CD4-positive, alpha-beta memory T cell (primary cell): ENCODE results near the gene MED27. TPM values are rescaled to one million over a fixed set of nuclear protein-coding genes. Genes with fewer than 3 reads are reported as not detected.
A peak's percentile ranks its signal among the peaks of the same experiment; 100 is the strongest.
"Not testable (repeated sequence)": the region's sequence is repeated elsewhere in the genome, so short reads cannot be mapped to it uniquely, and the experiment has no call there.

Experiments
- CTCF ChIA-PET: fragments of 350-600 bp; sonication (Branson Sonifier 250); formaldehyde crosslinking; loops from one replicate; lab custom pipeline; 2021; ENCODE audit warnings: inconsistent platforms; ENCODE audit not compliant: partially characterized antibody; lab: Charles Lee
- POLR2A ChIA-PET: fragments of 350-600 bp; sonication (Branson Sonifier 250); formaldehyde crosslinking; loops from one replicate; lab custom pipeline; 2021; ENCODE audit not compliant: partially characterized antibody; lab: Charles Lee
- DNase-seq, 5 donors: peaks; one replicate each; pipeline versions ENCODE4 v3.0.0 to v3.0.0-alpha.2; 2020 to 2022; ENCODE audit warnings: mixed read lengths in 1 of 5
- H3K27ac ChIP-seq: one replicate; pipeline ENCODE4 v1.7.0; 2013; ENCODE audit warnings: low read depth, low read length
- H3K27me3 ChIP-seq: 2 replicates; pipeline ENCODE4 v1.7.0; 2013; ENCODE audit warnings: mild to moderate bottlenecking, low read length, moderate library complexity; ENCODE audit not compliant: insufficient read depth
- H3K36me3 ChIP-seq: 2 replicates; pipeline ENCODE4 v1.7.0; 2013; ENCODE audit warnings: mild to moderate bottlenecking, low read length, moderate library complexity; ENCODE audit not compliant: insufficient read depth
- H3K4me1 ChIP-seq: 2 replicates; pipeline ENCODE4 v1.7.0; 2013; ENCODE audit warnings: mild to moderate bottlenecking, low read length, moderate library complexity; ENCODE audit not compliant: insufficient read depth
- H3K4me3 ChIP-seq, 2 donors: one replicate each; pipeline ENCODE4 v1.7.0; 2013; ENCODE audit warnings: low read length in 2 of 2, mild to moderate bottlenecking in 1 of 2
- H3K9me3 ChIP-seq, 2 donors: one replicate each; pipeline ENCODE4 v1.7.0; 2013; ENCODE audit warnings: low read length in 2 of 2, control low read depth in 1 of 2; ENCODE audit not compliant: control insufficient read depth in 1 of 2
- H3K27ac Mint-ChIP-seq, 7 donors: one replicate each; pipeline ENCODE4 v1.8.0; 2020 to 2021; ENCODE audit warnings: mixed read lengths in 7 of 7, mild to moderate bottlenecking in 6 of 7, inconsistent platforms in 3 of 7, moderate library complexity in 3 of 7
- H3K27me3 Mint-ChIP-seq, 2 donors: one replicate each; pipeline ENCODE4 v1.8.0; 2020 to 2021; ENCODE audit warnings: mixed read lengths in 2 of 2
- H3K36me3 Mint-ChIP-seq, 2 donors: one replicate each; pipeline ENCODE4 v1.8.0; 2020 to 2021; ENCODE audit warnings: mixed read lengths in 2 of 2, inconsistent platforms in 1 of 2, mild to moderate bottlenecking in 1 of 2
- H3K4me1 Mint-ChIP-seq, 4 donors: one replicate each; pipeline ENCODE4 v1.8.0; 2020 to 2021; ENCODE audit warnings: mixed read lengths in 4 of 4, mild to moderate bottlenecking in 1 of 4
- H3K4me3 Mint-ChIP-seq, 8 donors: one replicate each; pipeline ENCODE4 v1.8.0; 2020 to 2021; ENCODE audit warnings: mixed read lengths in 8 of 8, mild to moderate bottlenecking in 7 of 8, moderate library complexity in 6 of 8, inconsistent platforms in 3 of 8
- H3K9me3 Mint-ChIP-seq, 8 donors: one replicate each; pipeline ENCODE4 v1.8.0; 2020 to 2021; ENCODE audit warnings: mixed read lengths in 8 of 8, mild to moderate bottlenecking in 5 of 8, inconsistent platforms in 3 of 8, moderate library complexity in 1 of 8
- intact Hi-C: fragments of 100-400 bp; cut with micrococcal nuclease; formaldehyde crosslinking; loops from one replicate; pipeline ENCODE4 v1.15.1; 2023
- polyA plus RNA-seq, 2 donors: library from polyadenylated mRNA; unstranded; fragments of 300-500 nt; fragmentation: Illumina TruSeq; gene quantifications; one replicate each; pipeline ENCODE4 v1.2.3, GENCODE V29; 2021
- total RNA-seq, 2 experiments: library from RNA; stranded (reverse); gene quantifications; one replicate each; pipeline ENCODE4 v1.2.3, GENCODE V29; 2021

MED27 gene
- total and polyA plus RNA-seq, 4 experiments from 2014 or later = 15.6 to 57.7 (median 29.3) TPM

GRCh38 chr9:132066511-132066910 lies 13.2 kb downstream of the MED27 start:
- DNase-seq = no peak
- no peak overlapping the region for H3K4me3 ChIP-seq
- ChIA-PET POLR2A (no interaction called here), CTCF (no interaction called here)
- no peaks in the 10 kb centered on the region for H3K9me3 Mint-ChIP-seq
- intact Hi-C loops = no loop called here
- no peak overlapping the region for H3K27ac Mint-ChIP-seq
- no peaks in the 10 kb centered on the region for H3K9me3 ChIP-seq
- no peak overlapping the region for H3K4me3 Mint-ChIP-seq
- peaks cover 45 to 48% of the 10 kb centered on the region in 2 donors for H3K36me3 Mint-ChIP-seq
- no peaks in the 10 kb centered on the region for H3K27me3 Mint-ChIP-seq
- no peaks in the 10 kb centered on the region for H3K4me1 ChIP-seq
- H3K36me3 ChIP-seq = peaks cover 18% of the 10 kb centered on the region
- H3K27me3 ChIP-seq = no peaks in the 10 kb centered on the region
- no peak overlapping the region for H3K27ac ChIP-seq
- peaks cover 16 to 50% (median 25%) of the 10 kb centered on the region in 4 donors for H3K4me1 Mint-ChIP-seq

- intact Hi-C loops = no loop called here
- peaks cover 14% of the 10 kb centered on the region for H3K36me3 ChIP-seq
- no peak overlapping the region for H3K4me3 Mint-ChIP-seq
- no peak overlapping the region for H3K27ac Mint-ChIP-seq
- H3K9me3 Mint-ChIP-seq = no peaks in the 10 kb centered on the region
- POLR2A ChIA-PET = no interaction called here
- H3K27ac ChIP-seq = no peak overlapping the region
- no peaks in the 10 kb centered on the region for H3K4me1 ChIP-seq
- no peaks in the 10 kb centered on the region for H3K9me3 ChIP-seq
- no peaks in the 10 kb centered on the region for H3K27me3 Mint-ChIP-seq
- peaks cover 41 to 45% of the 10 kb centered on the region in 2 donors for H3K36me3 Mint-ChIP-seq
- no peak for DNase-seq
- no peak overlapping the region for H3K4me3 ChIP-seq
- peaks cover 12 to 46% (median 21%) of the 10 kb centered on the region in 4 donors for H3K4me1 Mint-ChIP-seq
- CTCF ChIA-PET = no interaction called here
- H3K27me3 ChIP-seq = no peaks in the 10 kb centered on the region
Measured at GRCh38 chr9:132066057-132066456, 13.6 kb downstream of the MED27 start.

GRCh38 chr9:132063281-132063680 lies 16.4 kb downstream of the MED27 start:
- Mint-ChIP-seq H3K4me1 (peaks cover 5 to 28% (median 12%) of the 10 kb centered on the region in 4 donors), H3K4me3 (no peak overlapping the region), H3K9me3 (peaks cover 0 to 7% (median 6%) of the 10 kb centered on the region in 8 donors), H3K27me3 (no peaks in the 10 kb centered on the region), H3K36me3 (peaks cover 43 to 56% of the 10 kb centered on the region in 2 donors), H3K27ac (no peak overlapping the region)
- Histone ChIP-seq H3K9me3 (no peaks in the 10 kb centered on the region), H3K27me3 (no peaks in the 10 kb centered on the region), H3K27ac (no peak overlapping the region), H3K4me1 (no peaks in the 10 kb centered on the region), H3K36me3 (peaks cover 5% of the 10 kb centered on the region), H3K4me3 (no peak overlapping the region)
- ChIA-PET CTCF (no interaction called here), POLR2A (interaction anchor here (1.1 kb wide), 1 partner anchor 13 kb away, joined by 4 read pairs; no protein-coding TSS in a partner anchor)
- intact Hi-C loops = no loop called here
- no peak for DNase-seq

- no peak overlapping the region for H3K27ac ChIP-seq
- Mint-ChIP-seq H3K36me3 (peaks cover 44 to 57% of the 10 kb centered on the region in 2 donors), H3K4me1 (peaks cover 3 to 28% (median 9%) of the 10 kb centered on the region in 4 donors), H3K27ac (no peak overlapping the region), H3K27me3 (no peaks in the 10 kb centered on the region), H3K9me3 (peaks cover 0 to 11% (median 6%) of the 10 kb centered on the region in 8 donors), H3K4me3 (no peak overlapping the region)
- no peak for DNase-seq
- ChIA-PET POLR2A (interaction anchor here (1.1 kb wide), 1 partner anchor 13 kb away, joined by 4 read pairs; no protein-coding TSS in a partner anchor), CTCF (interaction anchor here (0.6 kb wide), 1 partner anchor 835 kb away, joined by 3 read pairs; no protein-coding TSS in a partner anchor)
- intact Hi-C loops = no loop called here
- H3K4me1 ChIP-seq = no peaks in the 10 kb centered on the region
- H3K9me3 ChIP-seq = no peaks in the 10 kb centered on the region
- no peaks in the 10 kb centered on the region for H3K27me3 ChIP-seq
- peaks cover 5% of the 10 kb centered on the region for H3K36me3 ChIP-seq
- no peak overlapping the region for H3K4me3 ChIP-seq
Measured at GRCh38 chr9:132062806-132063205, 16.9 kb downstream of the MED27 start.

- H3K27ac Mint-ChIP-seq = no peak overlapping the region
- H3K27me3 Mint-ChIP-seq = no peaks in the 10 kb centered on the region
- Histone ChIP-seq H3K4me1 (no peaks in the 10 kb centered on the region), H3K27ac (no peak overlapping the region), H3K27me3 (no peaks in the 10 kb centered on the region), H3K9me3 (no peaks in the 10 kb centered on the region), H3K4me3 (no peak overlapping the region), H3K36me3 (no peaks in the 10 kb centered on the region)
- CTCF ChIA-PET = no interaction called here
- H3K9me3 Mint-ChIP-seq = peaks cover 0 to 11% (median 6%) of the 10 kb centered on the region in 8 donors
- POLR2A ChIA-PET = no interaction called here
- peaks cover 3 to 34% (median 12%) of the 10 kb centered on the region in 4 donors for H3K4me1 Mint-ChIP-seq
- H3K4me3 Mint-ChIP-seq = peak overlapping the region in 1 of 8 donors; percentile 42
- H3K36me3 Mint-ChIP-seq = peaks cover 43 to 51% of the 10 kb centered on the region in 2 donors
- DNase-seq = no peak
- intact Hi-C loops = no loop called here
Measured at GRCh38 chr9:132061526-132061925, 18.1 kb downstream of the MED27 start.

GRCh38 chr9:132059361-132059760 lies 20.3 kb downstream of the MED27 start:
- peaks cover 7 to 45% (median 20%) of the 10 kb centered on the region in 4 donors for H3K4me1 Mint-ChIP-seq
- intact Hi-C loops = no loop called here
- CTCF ChIA-PET = no interaction called here
- H3K36me3 ChIP-seq = no peaks in the 10 kb centered on the region
- H3K36me3 Mint-ChIP-seq = peaks cover 27 to 38% of the 10 kb centered on the region in 2 donors
- no peaks in the 10 kb centered on the region for H3K4me1 ChIP-seq
- no peak overlapping the region for H3K27ac ChIP-seq
- no peak overlapping the region for H3K27ac Mint-ChIP-seq
- H3K27me3 ChIP-seq = no peaks in the 10 kb centered on the region
- H3K9me3 ChIP-seq = no peaks in the 10 kb centered on the region
- no peak overlapping the region for H3K4me3 Mint-ChIP-seq
- peaks cover 0 to 11% (median 6%) of the 10 kb centered on the region in 8 donors for H3K9me3 Mint-ChIP-seq
- no peaks in the 10 kb centered on the region for H3K27me3 Mint-ChIP-seq
- H3K4me3 ChIP-seq = no peak overlapping the region
- POLR2A ChIA-PET = no interaction called here
- no peak for DNase-seq

GRCh38 chr9:132058226-132058625 lies 21.4 kb downstream of the MED27 start:
- H3K4me3 Mint-ChIP-seq, H3K4me1 ChIP-seq, POLR2A ChIA-PET, H3K27ac Mint-ChIP-seq, H3K9me3 ChIP-seq, H3K27ac ChIP-seq, DNase-seq, intact Hi-C loops, H3K27me3 Mint-ChIP-seq, H3K36me3 ChIP-seq, H3K27me3 ChIP-seq, H3K4me3 ChIP-seq, CTCF ChIA-PET: not testable (repeated sequence)
- Mint-ChIP-seq H3K4me1 (peaks cover 9 to 40% (median 18%) of the 10 kb centered on the region in 4 donors), H3K9me3 (peaks cover 0 to 11% (median 6%) of the 10 kb centered on the region in 8 donors), H3K36me3 (peaks cover 28 to 42% of the 10 kb centered on the region in 2 donors)
